Heart left ventricle (tissue), 16 donors: ENCODE measurements around the gene WWOX. TPM values are rescaled to one million over a fixed set of nuclear protein-coding genes. Genes with fewer than 3 reads are reported as not detected.

Experiments
- ATAC-seq, 4 donors: fragments of 200-7000 bp; cut with Tn5 transposase; one replicate each; pipeline ENCODE4 v1.9.1; 2020 to 2022; ENCODE audit warnings: moderate library complexity in 4 of 4, mild to moderate bottlenecking in 3 of 4, moderate number of reproducible peaks in 1 of 4
- DNase-seq, 5 donors: peaks; one replicate each; pipeline ENCODE4 v3.0.0-alpha.2; 2020
- H3K27ac ChIP-seq, 12 donors: fragments of 200-600 bp; sonication (generic) in 4 of 12; one replicate each; pipeline versions ENCODE4 v1.5.0 to v1.8.0; 2016 to 2022; ENCODE audit warnings: mild to moderate bottlenecking in 2 of 12
- H3K27me3 ChIP-seq, 9 donors: fragments of 200-600 bp; sonication (generic) in 2 of 9; one replicate each; pipeline versions ENCODE4 v1.5.1 to v1.8.0; 2016 to 2022; ENCODE audit warnings: mild to moderate bottlenecking in 3 of 9
- H3K36me3 ChIP-seq, 9 donors: fragments of 200-600 bp; sonication (generic) in 2 of 9; one replicate each; pipeline versions ENCODE4 v1.5.0 to v1.8.0; 2018 to 2022; ENCODE audit warnings: mild to moderate bottlenecking in 2 of 9
- H3K4me1 ChIP-seq, 12 donors: fragments of 200-600 bp; sonication (generic) in 4 of 12; one replicate each; pipeline versions ENCODE4 v1.5.0 to v1.8.0; 2016 to 2022; ENCODE audit warnings: mild to moderate bottlenecking in 3 of 12
- H3K4me3 ChIP-seq, 12 donors: fragments of 200-600 bp; sonication (generic) in 4 of 12; one replicate each; pipeline versions ENCODE4 v1.5.0 to v1.8.0; 2017 to 2022; ENCODE audit warnings: mild to moderate bottlenecking in 9 of 12, moderate library complexity in 4 of 12
- H3K9me3 ChIP-seq, 12 donors: fragments of 200-600 bp; sonication (generic) in 4 of 12; one replicate each; pipeline versions ENCODE4 v1.5.0 to v1.8.0; 2016 to 2022; ENCODE audit warnings: mild to moderate bottlenecking in 1 of 12
- CTCF ChIP-seq, 12 donors: fragments of 200-600 bp; sonication (generic) in 4 of 12; IDR thresholded peaks; one replicate each; pipeline versions ENCODE4 v1.5.0 to v1.8.0; 2018 to 2022; ENCODE audit warnings: antibody characterized with exemption in 12 of 12, mild to moderate bottlenecking in 5 of 12
- POLR2A ChIP-seq, 2 donors: fragments of 450-650 bp; IDR thresholded peaks; one replicate each; pipeline ENCODE4 v1.6.1; 2017; ENCODE audit warnings: antibody characterized with exemption in 2 of 2, mild to moderate bottlenecking in 2 of 2, moderate library complexity in 2 of 2
- WGBS, 4 donors: extraction: QIAGEN DNeasy Blood & Tissue Kit in 2 of 4; methylation state at CpG; one replicate each; pipeline versions ENCODE4 v1.1.5 to v1.1.7; 2013 to 2018; 5-methylcytosine and 5-hydroxymethylcytosine counted together
- intact Hi-C, 10 donors: fragments of 100-400 bp; cut with DNase I; formaldehyde crosslinking; loops; one replicate each; pipeline versions ENCODE4 v1.11.1 to v1.14.2; 2022
- polyA plus RNA-seq, 2 donors: library from polyadenylated mRNA; stranded (reverse); fragments of 200-250 nt; gene quantifications; one replicate each; pipeline ENCODE4 v1.2.3, GENCODE V29; 2013
- total RNA-seq, 9 donors: library from RNA; depleted of rRNA in 2 of 9; stranded (reverse); fragments of >200 nt in 2 of 9; fragmentation: NEBNext Ultra II Directional in 3 of 9; extraction: Animal tissue kit (Norgen Biotek cat#: 25700) in 3 of 9; gene quantifications; one replicate each; pipeline versions ENCODE4 v1.1.0 to v1.2.4, GENCODE V29; 2016 to 2023
- donor health status: ischemic (EF 13 %, LVEDD 7.1; RV severe dilation, severe dysfunction).
- donor health status: healthy with polysubstance abuse.
- donor health status: DM: no; HTN: yes; CAD: no.
- donor health status: DM: no; HTN: no; CAD: no.
- donor health status: ischemic (EF 25% LVEDD 6.9; RV normal size, moderate dysfunction).
- donor health status: ischemic (EF 25% LVEDD 5.7; RV mildly dilated, moderate dysfunction).
- donor health status: healthy.
- donor health status: DM: yes; HTN: yes; CAD: no.
- donor health status: ischemic (EF 35%, LVEDD 5.7; RV mildly dilated, moderate dysfunction).
- donor health status: nonischemic (EF 11% LVEDD 7.7; RV severe dilation, severe dysfunction).
- donor health status: DM: yes; HTN: yes; CAD: no.
- donor health status: PGD.
- donor health status: ischemic (EF 29% LVEDD 5.4; RV normal size, mild dysfunction).
- donor health status: nonischemic (EF 23%, LVEDD 6.1; RV moderate dilation, normal function).

WWOX gene
- total and polyA plus RNA-seq, 11 donors = 4.3 to 18.3 (median 9.1) TPM

DNA sequence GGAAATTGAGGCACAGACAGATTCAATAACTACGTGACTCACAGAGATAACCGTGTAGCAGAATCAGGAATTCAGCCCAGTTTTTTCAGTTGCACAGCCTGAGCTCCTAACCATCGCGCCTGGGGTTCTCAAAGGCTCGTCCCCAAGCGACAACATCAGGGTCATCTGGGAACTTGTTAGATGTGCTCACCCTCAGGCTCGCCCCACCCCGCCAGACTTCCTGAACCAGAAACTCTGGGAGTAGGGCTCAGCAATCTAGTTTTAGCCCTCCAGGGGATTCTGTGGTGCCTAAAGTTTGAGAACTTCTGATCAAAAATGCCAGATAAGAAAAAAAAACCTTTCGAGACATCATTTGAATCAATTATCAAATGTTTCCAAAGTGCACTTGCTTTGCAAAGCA lies 559.8 kb downstream of the WWOX start:
- no peaks in the 10 kb centered on the region for H3K9me3 ChIP-seq
- H3K36me3 ChIP-seq = no peaks in the 10 kb centered on the region
- peaks cover 0 to 30% (median 3%) of the 10 kb centered on the region in 12 donors for H3K4me1 ChIP-seq
- DNase-seq = peak in 4 of 5 donors; percentile 24 to 51 (median 33)
- intact Hi-C loops = no loop called here
- WGBS, 4 donors = 33 to 56% (median 47%) methylated on average over 9 of the region's 9 CpGs
- ATAC-seq = peak in 3 of 4 donors; percentile 47 to 72 (median 61)
- H3K4me3 ChIP-seq = no peak overlapping the region
- TF ChIP-seq POLR2A (IDR thresholded peaks at IDR 0.05) (no peak), CTCF (IDR thresholded peaks at IDR 0.05) (no peak)
- peak overlapping the region in 1 of 12 donors; percentile 27 for H3K27ac ChIP-seq
- no peaks in the 10 kb centered on the region for H3K27me3 ChIP-seq

DNA sequence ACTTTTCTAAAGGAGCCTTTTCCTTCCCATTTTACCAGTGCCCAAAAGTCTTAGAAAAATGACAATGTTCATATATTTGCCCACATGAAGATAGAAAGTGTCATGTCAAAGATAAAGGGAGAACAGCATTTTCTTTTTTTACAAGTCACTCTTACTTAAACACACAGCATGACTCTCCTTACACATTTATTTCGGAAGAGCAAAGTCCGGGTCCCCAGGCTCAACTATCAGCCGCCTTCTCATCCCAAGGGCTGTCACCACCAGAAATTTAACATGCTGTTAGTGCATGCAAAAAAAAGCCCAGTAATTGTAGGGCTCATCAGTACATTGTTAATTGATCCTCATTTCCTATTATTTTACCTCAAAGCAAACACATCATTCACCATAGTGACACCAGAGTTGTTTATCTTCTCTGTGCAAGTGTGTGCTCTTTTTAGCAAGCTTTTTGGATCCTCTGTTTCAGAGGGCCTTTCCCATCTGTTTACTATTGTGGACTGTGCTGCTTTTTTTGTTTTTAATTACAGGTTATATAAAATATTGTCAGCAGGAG lies 560.3 kb downstream of the WWOX start:
- WGBS, 4 donors = 54 to 64% (median 57%) methylated on average over 3 of the region's 3 CpGs
- Histone ChIP-seq H3K27ac (no peak overlapping the region), H3K27me3 (no peaks in the 10 kb centered on the region), H3K9me3 (no peaks in the 10 kb centered on the region), H3K4me1 (peaks cover 0 to 30% (median 3%) of the 10 kb centered on the region in 12 donors), H3K36me3 (no peaks in the 10 kb centered on the region), H3K4me3 (no peak overlapping the region)
- no peak for DNase-seq
- no peak for ATAC-seq
- TF ChIP-seq CTCF (IDR thresholded peaks at IDR 0.05) (no peak), POLR2A (IDR thresholded peaks at IDR 0.05) (no peak)
- intact Hi-C loops = no loop called here

DNA sequence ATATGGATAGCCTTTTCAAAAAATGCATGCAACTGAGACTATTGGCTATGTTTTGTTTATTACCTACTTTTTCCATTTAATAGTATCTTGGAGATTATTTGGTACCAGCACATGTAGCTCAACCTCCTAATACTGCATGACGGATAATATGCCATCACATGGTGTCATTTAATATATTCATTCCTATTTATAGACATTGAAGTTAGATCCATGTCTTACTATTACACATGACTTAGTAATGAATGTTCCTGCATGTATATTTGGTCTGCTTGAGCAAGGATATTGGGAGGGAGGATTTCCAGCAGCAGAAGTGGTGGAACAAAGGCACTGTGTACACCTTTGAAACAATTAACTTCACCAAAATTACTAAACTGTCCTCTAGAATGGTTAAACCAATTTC lies 561.3 kb downstream of the WWOX start:
- no peak overlapping the region for H3K4me3 ChIP-seq
- DNase-seq (no peak), ATAC-seq (no peak)

DNA sequence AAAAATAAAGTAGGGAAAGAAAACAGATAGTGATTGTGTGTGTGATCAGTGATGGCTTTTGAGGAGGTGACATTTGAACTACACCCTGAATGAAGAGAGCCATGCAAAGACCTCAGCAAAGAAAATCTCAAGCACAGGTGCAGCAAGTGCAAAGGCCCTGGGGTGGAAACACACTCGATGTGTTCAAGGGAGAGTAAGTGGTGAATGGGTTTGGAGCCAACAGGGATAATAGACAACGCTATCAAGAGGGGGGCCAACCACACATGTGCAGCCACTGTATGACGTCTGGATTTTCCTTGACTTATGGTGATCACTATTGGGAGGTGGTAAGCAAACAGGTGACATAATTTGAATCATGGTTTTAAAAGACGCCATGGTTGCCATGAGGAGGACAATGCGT lies 564.2 kb downstream of the WWOX start:
- Histone ChIP-seq H3K27ac (no peak overlapping the region), H3K9me3 (no peaks in the 10 kb centered on the region), H3K36me3 (no peaks in the 10 kb centered on the region), H3K27me3 (no peaks in the 10 kb centered on the region), H3K4me3 (no peak overlapping the region), H3K4me1 (peaks cover 0 to 12% (median 2%) of the 10 kb centered on the region in 12 donors)
- ATAC-seq = no peak
- no peak for DNase-seq
- TF ChIP-seq POLR2A (IDR thresholded peaks at IDR 0.05) = no peak
- intact Hi-C loops = no loop called here
- WGBS, 4 donors = 93 to 98% (median 95%) methylated on average over 5 of the region's 5 CpGs

More for the DNA sequence above, 561.3 kb downstream of the WWOX start:
- H3K9me3 ChIP-seq = no peaks in the 10 kb centered on the region
- no peaks in the 10 kb centered on the region for H3K36me3 ChIP-seq
- 84 to 95% (median 87%) methylated on average over 1 of the region's 1 CpG for WGBS, 4 donors
- intact Hi-C loops = no loop called here
- H3K27me3 ChIP-seq = no peaks in the 10 kb centered on the region
- H3K4me1 ChIP-seq = peaks cover 0 to 20% (median 3%) of the 10 kb centered on the region in 12 donors
- TF ChIP-seq POLR2A (IDR thresholded peaks at IDR 0.05) (no peak), CTCF (IDR thresholded peaks at IDR 0.05) (no peak)
- no peak overlapping the region for H3K27ac ChIP-seq
